ENCODE measurements around the gene ASB4. TPM values are rescaled to one million over a fixed set of nuclear protein-coding genes. Genes with fewer than 3 reads are reported as not detected.
"Not testable (repeated sequence)": the region's sequence is repeated elsewhere in the genome, so short reads cannot be mapped to it uniquely, and the experiment has no call there.

ASB4 gene
- total RNA-seq, 2 donors from 2014 or later, result 0.14 TPM; not detected in 1

- no peaks in the 10 kb centered on the region for H3K36me3 ChIP-seq
- TF ChIP-seq CTCF (IDR thresholded peaks at IDR 0.05), result no peak
- H3K27me3 ChIP-seq (replicated peaks; ENCODE audit: insufficient read depth), result no peaks in the 10 kb centered on the region
- ATAC-seq (ENCODE audit: insufficient number of reproducible peaks, low FRiP score, low read depth) (no peak), DNase-seq (ENCODE audit: low spot score) (no peak)
- no peaks in the 10 kb centered on the region for H3K9me3 ChIP-seq
- no peaks in the 10 kb centered on the region for H3K4me1 ChIP-seq (ENCODE audit: control insufficient read depth in 1 of 2, low read depth in 2 of 2)
- H3K27ac ChIP-seq, result no peak overlapping the region
- H3K4me3 ChIP-seq, result no peak overlapping the region
These were observed 39.1 kb upstream of the ASB4 start for GRCh38 chr7:95446618-95447017.

GRCh38 chr7:95454438-95455045 is 31.2 kb upstream of the ASB4 start:
- Histone ChIP-seq H3K36me3 (no peaks in the 10 kb centered on the region), H3K4me3 (no peak overlapping the region), H3K27ac (no peak overlapping the region), H3K9me3 (no peaks in the 10 kb centered on the region), H3K4me1 (ENCODE audit: control insufficient read depth in 1 of 2, low read depth in 2 of 2) (no peaks in the 10 kb centered on the region), H3K27me3 (replicated peaks; ENCODE audit: insufficient read depth) (no peaks in the 10 kb centered on the region)
- no peak for ATAC-seq (ENCODE audit: insufficient number of reproducible peaks, low FRiP score, low read depth)
- DNase-seq (ENCODE audit: low spot score), result no peak
- no peak for TF ChIP-seq CTCF (IDR thresholded peaks at IDR 0.05)

GRCh38 chr7:95457947-95458346 is 27.8 kb upstream of the ASB4 start:
- no peaks in the 10 kb centered on the region for H3K27me3 ChIP-seq (replicated peaks; ENCODE audit: insufficient read depth)
- no peaks in the 10 kb centered on the region for H3K36me3 ChIP-seq
- TF ChIP-seq CTCF (IDR thresholded peaks at IDR 0.05), result no peak
- no peak overlapping the region for H3K27ac ChIP-seq
- no peak for ATAC-seq (ENCODE audit: insufficient number of reproducible peaks, low FRiP score, low read depth)
- H3K4me1 ChIP-seq (ENCODE audit: control insufficient read depth in 1 of 2, low read depth in 2 of 2), result no peaks in the 10 kb centered on the region
- DNase-seq (ENCODE audit: low spot score), result no peak
- H3K9me3 ChIP-seq, result no peaks in the 10 kb centered on the region
- H3K4me3 ChIP-seq, result no peak overlapping the region

- H3K27me3 ChIP-seq (replicated peaks; ENCODE audit: insufficient read depth); H3K27ac ChIP-seq; ATAC-seq (ENCODE audit: insufficient number of reproducible peaks, low FRiP score, low read depth); H3K4me3 ChIP-seq; H3K36me3 ChIP-seq; H3K9me3 ChIP-seq; DNase-seq (ENCODE audit: low spot score); H3K4me1 ChIP-seq (ENCODE audit: control insufficient read depth in 1 of 2, low read depth in 2 of 2): not testable (repeated sequence)
These were observed 25.1 kb upstream of the ASB4 start for GRCh38 chr7:95460653-95461052.

GRCh38 chr7:95467912-95468607 is 17.7 kb upstream of the ASB4 start:
- DNase-seq (ENCODE audit: low spot score), result no peak
- H3K4me1 ChIP-seq (ENCODE audit: control insufficient read depth in 1 of 2, low read depth in 2 of 2), result no peaks in the 10 kb centered on the region
- no peaks in the 10 kb centered on the region for H3K27me3 ChIP-seq (replicated peaks; ENCODE audit: insufficient read depth)
- ATAC-seq (ENCODE audit: insufficient number of reproducible peaks, low FRiP score, low read depth), result no peak
- H3K36me3 ChIP-seq, result no peaks in the 10 kb centered on the region
- no peaks in the 10 kb centered on the region for H3K9me3 ChIP-seq
- no peak for TF ChIP-seq CTCF (IDR thresholded peaks at IDR 0.05)
- no peak overlapping the region for H3K27ac ChIP-seq
- H3K4me3 ChIP-seq, result no peak overlapping the region
